Ovary (tissue), 9 donors: ENCODE measurements around the gene NAPG. TPM values are rescaled to one million over a fixed set of nuclear protein-coding genes. Genes with fewer than 3 reads are reported as not detected.

Source experiments
- DNase-seq, 5 donors: peaks; one replicate each; pipeline ENCODE4 v3.0.0-alpha.2; 2019 to 2020
- H3K27ac ChIP-seq, 2 donors: fragments of 200-600 bp; one replicate each; pipeline versions ENCODE4 v1.5.1 to v1.8.0; 2019 to 2022
- H3K27me3 ChIP-seq: fragments of 200-600 bp; one replicate; pipeline ENCODE4 v1.8.0; 2022
- H3K36me3 ChIP-seq: fragments of 200-600 bp; sonication (generic); one replicate; pipeline ENCODE4 v1.5.1; 2019
- H3K4me1 ChIP-seq: one replicate; pipeline ENCODE4 v1.8.1; 2013; ENCODE audit warnings: mild to moderate bottlenecking, moderate library complexity; ENCODE audit not compliant: insufficient read depth
- H3K4me3 ChIP-seq: fragments of 200-600 bp; sonication (generic); one replicate; pipeline ENCODE4 v1.5.1; 2017
- H3K9me3 ChIP-seq, 2 donors: fragments of 200-600 bp in 1 of 2; sonication (generic) in 1 of 2; one replicate each; pipeline versions ENCODE4 v1.5.1 to v1.8.1; 2013 to 2019; ENCODE audit warnings: mild to moderate bottlenecking in 1 of 2, moderate library complexity in 1 of 2
- CTCF ChIP-seq, 3 donors: fragments of 450-650 bp in 2 of 3; fragments of 200-600 bp in 1 of 3; IDR thresholded peaks; one replicate each; pipeline versions ENCODE4 v1.5.1 to v1.8.0; 2016 to 2022; ENCODE audit warnings: antibody characterized with exemption in 3 of 3, mild to moderate bottlenecking in 1 of 3
- EP300 ChIP-seq: sonication (generic); formaldehyde crosslinking; IDR thresholded peaks from one replicate; pipeline ENCODE4 v1.6.1; 2017; ENCODE audit warnings: antibody characterized with exemption
- POLR2A ChIP-seq: fragments of 450-650 bp; IDR thresholded peaks from one replicate; pipeline ENCODE4 v1.6.1; 2017; ENCODE audit warnings: antibody characterized with exemption, mild to moderate bottlenecking, moderate library complexity
- WGBS, 3 donors: extraction: QIAGEN DNeasy Blood & Tissue Kit in 1 of 3; methylation state at CpG; one replicate each; pipeline versions ENCODE4 v1.1.5 to v1.1.7; 2013 to 2017; 5-methylcytosine and 5-hydroxymethylcytosine counted together
- intact Hi-C, 4 donors: fragments of 100-400 bp; cut with DNase I; formaldehyde crosslinking; loops; one replicate each; pipeline versions ENCODE4 v1.11.0 to v1.15.1; 2022 to 2023
- polyA plus RNA-seq, 2 donors: library from polyadenylated mRNA; stranded (reverse); fragments of 200-250 nt in 1 of 2; fragments of 350-450 nt in 1 of 2; fragmentation: Illumina TruSeq in 1 of 2; extraction: RNeasy Lipid Tissue Mini Kit (QIAGEN cat#74804) in 1 of 2; gene quantifications; one replicate each; pipeline ENCODE4 v1.2.3, GENCODE V29; 2013 to 2014
- total RNA-seq, 7 donors: library from RNA; depleted of rRNA in 2 of 7; stranded (reverse); fragments of >200 nt in 2 of 7; fragmentation: NEBNext Ultra II Directional in 3 of 7; extraction: Animal tissue kit (Norgen Biotek cat#: 25700) in 3 of 7; gene quantifications; one replicate each; pipeline versions ENCODE4 v1.1.0 to v1.2.4, GENCODE V29; 2016 to 2023
- donor health status: DM: no; HTN: no; CAD: no; lungs with moderate emphysema.
- donor health status: DM: no; HTN: no; CAD: no.
- donor health status: Bipolar disorder and iron deficiency.
- donor health status: DM: yes; HTN: yes; CAD: no.
- donor health status: DM: no; HTN: no; CAD: no.
- donor health status: DM: yes; HTN: yes; CAD: no.

NAPG gene
- total and polyA plus RNA-seq, 9 donors, result 7.9 to 25.8 (median 20.7) TPM

- intact Hi-C loops, result no loop called here
- no peak for DNase-seq
- H3K4me1 ChIP-seq, result no peaks in the 10 kb centered on the region
- no peaks in the 10 kb centered on the region for H3K36me3 ChIP-seq
- no peak overlapping the region for H3K27ac ChIP-seq
- no peaks in the 10 kb centered on the region for H3K27me3 ChIP-seq
- no peak for TF ChIP-seq POLR2A
- TF ChIP-seq EP300, result no peak
- TF ChIP-seq CTCF (IDR thresholded peaks at IDR 0.05), result no peak
- no peak overlapping the region for H3K4me3 ChIP-seq
- WGBS, 3 donors, result 56 to 67% (median 58%) methylated on average over 2 of the region's 2 CpGs
- no peaks in the 10 kb centered on the region for H3K9me3 ChIP-seq
These were observed 29.9 kb upstream of the NAPG start for GRCh38 chr18:10495936-10496335.

- no peaks in the 10 kb centered on the region for H3K27me3 ChIP-seq
- no peak overlapping the region for H3K27ac ChIP-seq
- DNase-seq, result no peak
- no peak for TF ChIP-seq CTCF (IDR thresholded peaks at IDR 0.05)
- TF ChIP-seq POLR2A, result no peak
- TF ChIP-seq EP300, result no peak
- H3K36me3 ChIP-seq, result no peaks in the 10 kb centered on the region
- intact Hi-C loops, result no loop called here
- H3K4me3 ChIP-seq, result no peak overlapping the region
- H3K9me3 ChIP-seq, result no peaks in the 10 kb centered on the region
- H3K4me1 ChIP-seq, result no peaks in the 10 kb centered on the region
These were observed 28.5 kb upstream of the NAPG start for GRCh38 chr18:10497206-10497749.

- Histone ChIP-seq H3K4me3 (no peak overlapping the region), H3K27me3 (no peaks in the 10 kb centered on the region), H3K9me3 (no peaks in the 10 kb centered on the region), H3K4me1 (no peaks in the 10 kb centered on the region), H3K27ac (no peak overlapping the region), H3K36me3 (no peaks in the 10 kb centered on the region)
- 83 to 88% (median 87%) methylated on average over 6 of the region's 6 CpGs for WGBS, 3 donors
- DNase-seq, result no peak
- no peak for TF ChIP-seq CTCF (IDR thresholded peaks at IDR 0.05)
- TF ChIP-seq POLR2A, result no peak
- TF ChIP-seq EP300, result no peak
- intact Hi-C loops, result no loop called here
These were observed 26.6 kb upstream of the NAPG start for GRCh38 chr18:10499230-10499629.

- Histone ChIP-seq H3K27ac (no peak overlapping the region), H3K36me3 (no peaks in the 10 kb centered on the region), H3K9me3 (no peaks in the 10 kb centered on the region), H3K4me3 (no peak overlapping the region), H3K4me1 (no peaks in the 10 kb centered on the region), H3K27me3 (no peaks in the 10 kb centered on the region)
- intact Hi-C loops, result no loop called here
- no peak for DNase-seq
- 49 to 87% (median 75%) methylated on average over 2 of the region's 2 CpGs for WGBS, 3 donors
- TF ChIP-seq POLR2A (no peak), EP300 (no peak), CTCF (IDR thresholded peaks at IDR 0.05) (no peak)
These were observed 25.8 kb upstream of the NAPG start for GRCh38 chr18:10500038-10500437.
